Subcutaneous adipose tissue (tissue), 4 donors: ENCODE results near the gene ZNF618. TPM values are rescaled to one million over a fixed set of nuclear protein-coding genes. Genes with fewer than 3 reads are reported as not detected.

Source experiments
- CTCF ChIP-seq: fragments of 450-650 bp; IDR thresholded peaks from one replicate; pipeline ENCODE4 v1.5.1; 2016; ENCODE audit warnings: low read depth, mild to moderate bottlenecking, control low read depth, antibody characterized with exemption, moderate library complexity
- total RNA-seq, 4 donors: library from RNA; depleted of rRNA; stranded (reverse); fragments of >200 nt; gene quantifications; one replicate each; pipeline ENCODE4 v1.1.0, GENCODE V29; 2016

Gene ZNF618
- total RNA-seq, 4 donors from 2014 or later = 3.7 to 7.7 (median 4.4) TPM

GRCh38 chr9:113916931-113917330 lies 40.8 kb downstream of the ZNF618 start:
- TF ChIP-seq CTCF = no peak

- TF ChIP-seq CTCF = no peak
Observed at GRCh38 chr9:113918697-113919350, 42.7 kb downstream of the ZNF618 start.

DNA sequence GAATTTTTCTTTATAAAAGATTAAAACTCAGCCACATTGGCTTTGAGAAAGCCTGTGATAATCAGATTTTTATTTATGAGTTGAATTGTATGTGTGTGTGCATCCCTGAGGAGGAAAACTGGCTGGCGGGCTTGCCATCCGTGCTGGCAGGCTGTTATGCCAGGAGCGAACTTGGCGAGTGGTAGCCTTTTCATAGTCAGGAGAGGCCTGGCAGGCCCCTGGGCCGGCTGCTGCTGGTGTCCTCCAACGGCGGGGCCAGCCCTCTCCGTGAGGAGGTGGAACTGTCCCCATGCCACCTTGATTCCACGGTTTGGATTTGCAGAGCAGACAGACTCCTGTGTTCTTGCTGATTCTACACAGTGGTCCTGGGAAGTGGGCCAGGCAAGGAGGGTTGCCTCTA lies 43.3 kb downstream of the ZNF618 start:
- TF ChIP-seq CTCF = no peak

GRCh38 chr9:113919871-113920270 lies 43.8 kb downstream of the ZNF618 start:
- TF ChIP-seq CTCF = no peak

DNA sequence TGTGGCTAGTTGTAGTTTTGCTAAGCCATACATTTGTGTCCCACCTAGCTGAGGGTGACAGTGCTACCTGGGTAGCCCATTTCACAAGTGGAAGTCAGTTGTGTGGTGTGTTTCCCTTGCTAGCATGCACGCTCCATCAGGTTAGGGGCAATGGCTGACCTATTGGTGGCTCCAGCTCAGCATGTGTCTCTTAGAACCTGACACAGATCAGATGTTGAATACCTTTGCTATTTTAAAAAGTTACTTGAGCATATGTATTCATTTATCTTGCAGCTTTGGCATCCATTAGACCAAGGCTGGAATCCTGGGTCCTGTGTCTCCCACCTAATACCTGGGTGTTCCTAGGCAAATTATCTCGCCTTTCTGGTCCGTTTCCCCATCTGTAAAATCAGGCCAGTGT lies 44.8 kb downstream of the ZNF618 start:
- no peak for TF ChIP-seq CTCF

DNA sequence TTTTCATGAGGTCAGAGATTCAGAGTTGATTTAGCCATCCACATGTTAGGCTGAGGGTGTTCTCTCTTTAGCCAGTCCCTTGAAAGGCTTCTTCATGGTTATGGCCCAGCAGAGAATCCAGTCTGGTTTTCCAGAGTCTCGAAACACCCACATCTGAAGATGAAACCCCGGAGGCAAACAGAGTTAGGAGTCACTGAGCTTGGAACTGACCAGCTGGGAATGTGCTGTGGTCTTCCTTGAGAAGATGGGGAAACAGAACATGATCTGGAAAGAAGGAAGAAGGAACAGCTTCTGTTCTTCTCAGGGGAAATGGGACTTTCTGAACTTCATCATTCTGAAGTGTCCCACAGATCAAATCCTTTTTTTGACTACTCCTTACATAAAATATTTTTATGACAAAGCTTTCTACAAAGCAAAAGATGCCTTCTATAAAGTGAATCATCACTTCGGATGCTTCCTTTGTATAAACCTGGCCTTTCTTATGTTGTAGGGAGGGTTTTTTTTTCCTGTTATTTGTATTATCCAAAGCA lies 45.4 kb downstream of the ZNF618 start:
- TF ChIP-seq CTCF = no peak

DNA sequence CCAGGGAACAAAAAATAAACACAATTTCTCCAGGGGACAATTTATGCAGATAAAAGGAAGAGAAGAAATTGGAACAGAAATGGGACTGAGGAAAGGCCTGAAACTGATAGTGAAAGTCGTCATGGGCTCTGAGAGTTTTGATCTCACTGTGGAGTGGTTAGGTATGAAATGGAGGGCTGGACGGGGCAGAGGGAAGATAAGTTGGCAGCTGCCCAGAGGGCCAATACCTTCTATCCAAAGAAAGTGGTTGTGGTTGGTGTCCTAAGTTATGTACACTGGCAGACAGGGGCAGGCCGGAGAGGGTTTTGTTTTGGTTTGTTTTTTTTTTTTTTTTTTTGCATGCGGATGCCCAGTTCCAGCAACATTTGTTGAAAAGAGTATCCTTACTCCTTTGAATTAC lies 46.1 kb downstream of the ZNF618 start:
- TF ChIP-seq CTCF = no peak
